WTC11 (cell line): ENCODE results near the gene SLC25A24.

ENCODE experiments used
- ATF3 ChIP-seq: sonication (generic); formaldehyde crosslinking; conservative IDR thresholded peaks from 2 replicates; pipeline ENCODE4 v1.8.1; 2022; ENCODE audit warnings: mild to moderate bottlenecking, missing genetic modification reagents
- CREB1 ChIP-seq: sonication (generic); formaldehyde crosslinking; IDR thresholded peaks from 2 replicates; pipeline ENCODE4 v1.8.0; 2023; ENCODE audit warnings: mild to moderate bottlenecking, missing genetic modification reagents
- CTCF ChIP-seq: fragments of 200-600 bp; IDR thresholded peaks from 2 replicates; pipeline ENCODE4 v1.8.0; 2022; ENCODE audit warnings: antibody characterized with exemption
- ETV6 ChIP-seq: sonication (generic); formaldehyde crosslinking; IDR thresholded peaks from 2 replicates; pipeline ENCODE4 v1.8.1; 2022; ENCODE audit warnings: mild to moderate bottlenecking, missing genetic modification reagents
- FOXK1 ChIP-seq: sonication (generic); formaldehyde crosslinking; IDR thresholded peaks from 2 replicates; pipeline ENCODE4 v1.8.0; 2022; ENCODE audit warnings: mild to moderate bottlenecking, moderate library complexity, missing genetic modification reagents
- FOXP4 ChIP-seq: sonication (generic); formaldehyde crosslinking; IDR thresholded peaks from 2 replicates; pipeline ENCODE4 v1.8.0; 2022; ENCODE audit warnings: mild to moderate bottlenecking, missing genetic modification reagents
- MAX ChIP-seq: sonication (generic); formaldehyde crosslinking; IDR thresholded peaks from 2 replicates; pipeline ENCODE4 v1.8.0; 2022; ENCODE audit warnings: mild to moderate bottlenecking, missing genetic modification reagents
- USF2 ChIP-seq: sonication (generic); formaldehyde crosslinking; IDR thresholded peaks from 2 replicates; pipeline ENCODE4 v1.8.1; 2023; ENCODE audit warnings: mild to moderate bottlenecking, missing genetic modification reagents, moderate library complexity
- ZNF263 ChIP-seq: sonication (generic); formaldehyde crosslinking; IDR thresholded peaks from 2 replicates; pipeline ENCODE4 v1.8.1; 2022; ENCODE audit warnings: low read depth, mild to moderate bottlenecking, moderate library complexity, missing genetic modification reagents
- ZNF281 ChIP-seq: sonication (generic); formaldehyde crosslinking; IDR thresholded peaks from 2 replicates; pipeline ENCODE4 v1.8.0; 2023; ENCODE audit warnings: mild to moderate bottlenecking, missing genetic modification reagents

GRCh38 chr1:108096089-108096488 is 104.1 kb downstream of the SLC25A24 start:
- no peak for TF ChIP-seq FOXP4
- TF ChIP-seq CTCF, result no peak
- TF ChIP-seq ZNF263, result no peak
- TF ChIP-seq CREB1 (CRISPR knock-in tag), result no peak
- TF ChIP-seq ZNF281, result no peak
- no peak for TF ChIP-seq ATF3
- no peak for TF ChIP-seq USF2
- TF ChIP-seq FOXK1 (CRISPR knock-in tag), result no peak
- no peak for TF ChIP-seq MAX (CRISPR knock-in tag)
- no peak for TF ChIP-seq ETV6 (CRISPR knock-in tag)
